ENCODE data around the gene NTM. TPM values are rescaled to one million over a fixed set of nuclear protein-coding genes. Genes with fewer than 3 reads are reported as not detected.

NTM gene
- total RNA-seq, 1 experiment from 2014 or later = 9.9 TPM

GRCh38 chr11:132257871-132258270 lies 887.5 kb downstream of the NTM start:
- DNase-seq = no peak
- Histone ChIP-seq H3K56ac (ENCODE audit: insufficient read length, low read depth, low read length) (no peak overlapping the region), H3K27me3 (ENCODE audit: insufficient read depth, low read length) (no peaks in the 10 kb centered on the region), H2BK120ac (ENCODE audit: low read depth, low read length, poor library complexity, severe bottlenecking) (no peak overlapping the region), H2BK5ac (ENCODE audit: insufficient read length, low read length) (no peak overlapping the region), H4K5ac (ENCODE audit: insufficient read length, low read depth, low read length) (no peak overlapping the region), H3T11ph (ENCODE audit: low read length) (no peak overlapping the region), H3K23ac (ENCODE audit: insufficient read length, low read depth, low read length) (no peak overlapping the region), H3K4ac (ENCODE audit: low read depth, low read length) (no peak overlapping the region), H2AK5ac (ENCODE audit: insufficient read length, low read length) (no peak overlapping the region), H3K4me2 (ENCODE audit: insufficient read depth, insufficient read length, low read length) (no peak overlapping the region), H3K27ac (ENCODE audit: insufficient read length, low read depth, low read length) (no peak overlapping the region), H3K79me2 (ENCODE audit: insufficient read depth, low read length) (no peaks in the 10 kb centered on the region), H2BK12ac (ENCODE audit: insufficient read length, low read depth, low read length) (no peak overlapping the region), H3K4me1 (ENCODE audit: insufficient read depth, low read length) (no peaks in the 10 kb centered on the region), H3K18ac (ENCODE audit: insufficient read length, low read depth, low read length) (no peak overlapping the region), H3K14ac (ENCODE audit: insufficient read depth, low read length) (no peak overlapping the region; the same call in 1 of the 2 replicates), H3K79me1 (ENCODE audit: insufficient read depth, low read depth, low read length, poor library complexity, severe bottlenecking) (no peaks in the 10 kb centered on the region), H4K20me1 (ENCODE audit: control insufficient read depth, insufficient read depth, insufficient read length) (no peaks in the 10 kb centered on the region), H2BK15ac (ENCODE audit: low read depth, low read length) (no peak overlapping the region), H4K8ac (replicated peaks; ENCODE audit: insufficient read length, low read depth, low read length) (no peak overlapping the region), H2AFZ (ENCODE audit: low read length) (no peak overlapping the region), H3K23me2 (ENCODE audit: insufficient read length, low read depth, low read length, poor library complexity, severe bottlenecking) (no peaks in the 10 kb centered on the region), H4K91ac (ENCODE audit: insufficient read length, low read depth, low read length) (no peak overlapping the region), H3K9me3 (ENCODE audit: control insufficient read depth, low read depth, low read length) (no peaks in the 10 kb centered on the region), H3K9ac (ENCODE audit: extremely low read depth, insufficient read length, low read length) (no peak overlapping the region), H2BK20ac (ENCODE audit: low read depth, low read length, poor library complexity, severe bottlenecking) (no peak overlapping the region)
- H3K9me3 Mint-ChIP-seq = no peaks in the 10 kb centered on the region
- no peaks in the 10 kb centered on the region for H3K36me3 Mint-ChIP-seq (ENCODE audit: insufficient read depth in 1 of 3, low read depth in 3 of 3)
- no peak overlapping the region for H3K4me3 Mint-ChIP-seq
- peaks cover 4 to 6% of the 10 kb centered on the region in 2 experiments; a peak in 3 of 4 replicates for H3K4me1 Mint-ChIP-seq
- H3K27me3 Mint-ChIP-seq (ENCODE audit: low read depth) = no peaks in the 10 kb centered on the region
- no peak for TF ChIP-seq CTCF (conservative IDR thresholded peaks at IDR 0.05)
- WGBS (ENCODE audit: extremely low coverage, insufficient read length, low lambda C conversion rate) = no CpG with 5 or more reads among the region's 5 CpGs
- H3K27ac Mint-ChIP-seq = peak overlapping the region in 1 of 3 experiments; percentile 24; a peak in 1 of 7 replicates
